GM21367 (cell line): ENCODE results near the gene TPGS1.
A peak's percentile ranks its signal among the peaks of the same experiment; 100 is the strongest.
"Not testable (repeated sequence)": the region's sequence is repeated elsewhere in the genome, so short reads cannot be mapped to it uniquely, and the experiment has no call there.

Experiments used
- ATAC-seq: cut with Tn5 transposase; IDR thresholded peaks from one replicate; pipeline ENCODE4 v1.9.1; 2021; ENCODE audit not compliant: unreplicated experiment

TPGS1 gene

GRCh38 chr19:474126-475078 lies 32.9 kb upstream of the TPGS1 start:
- no peak for ATAC-seq

GRCh38 chr19:475360-475759 lies 31.9 kb upstream of the TPGS1 start:
- ATAC-seq, result no peak

GRCh38 chr19:478236-478903 lies 28.9 kb upstream of the TPGS1 start:
- no peak for ATAC-seq

GRCh38 chr19:478976-479375 lies 28.3 kb upstream of the TPGS1 start:
- no peak for ATAC-seq

- ATAC-seq, result no peak
Measured at GRCh38 chr19:480016-480855, 27.1 kb upstream of the TPGS1 start.

GRCh38 chr19:481100-481499 lies 26.2 kb upstream of the TPGS1 start:
- not testable (repeated sequence) for ATAC-seq

- ATAC-seq, result no peak
Measured at GRCh38 chr19:482186-483041, 24.9 kb upstream of the TPGS1 start.

- no peak for ATAC-seq
Measured at GRCh38 chr19:483332-484072, 23.8 kb upstream of the TPGS1 start.

GRCh38 chr19:484494-484893 lies 22.8 kb upstream of the TPGS1 start:
- no peak for ATAC-seq

GRCh38 chr19:485077-485476 lies 22.2 kb upstream of the TPGS1 start:
- no peak for ATAC-seq

- ATAC-seq, result no peak
Measured at GRCh38 chr19:485583-486236, 21.6 kb upstream of the TPGS1 start.

GRCh38 chr19:488505-489417 lies 18.5 kb upstream of the TPGS1 start:
- ATAC-seq, result peak; percentile 66

- ATAC-seq, result no peak
Measured at GRCh38 chr19:489418-490196, 17.7 kb upstream of the TPGS1 start.

- no peak for ATAC-seq
Measured at GRCh38 chr19:491146-491741, 16.1 kb upstream of the TPGS1 start.

GRCh38 chr19:492091-492531 lies 15.2 kb upstream of the TPGS1 start:
- ATAC-seq, result no peak

- ATAC-seq, result no peak
Measured at GRCh38 chr19:493391-494170, 13.7 kb upstream of the TPGS1 start.
